ENCODE data around the gene CNPPD1. TPM values are rescaled to one million over a fixed set of nuclear protein-coding genes. Genes with fewer than 3 reads are reported as not detected.

The CNPPD1 gene
- total RNA-seq (2014; rRNA removed) = 21.3 and 22.8 TPM in 2 replicates
- 30.3 TPM for polyA plus RNA-seq (2012)

GRCh38 chr2:219176818-219177551 lies at the start of gene CNPPD1:
Gene CNPPD1, minus strand, starts transcription at chr2:219176925. Its CDS starts 97 bp downstream, at chr2:219176828.
- DNase-seq (ENCODE audit: low read depth) = peak; percentile 73

- no peak for DNase-seq (ENCODE audit: low read depth)
These were observed 48.6 kb upstream of the CNPPD1 start for GRCh38 chr2:219225350-219225749.

- no peak for DNase-seq (ENCODE audit: low read depth)
These were observed 47.3 kb upstream of the CNPPD1 start for GRCh38 chr2:219223831-219224610.

GRCh38 chr2:219221957-219222518 lies 45.3 kb upstream of the CNPPD1 start:
- DNase-seq (ENCODE audit: low read depth) = peak; percentile 5

GRCh38 chr2:219220652-219221402 lies 44.1 kb upstream of the CNPPD1 start:
- no peak for DNase-seq (ENCODE audit: low read depth)

- DNase-seq (ENCODE audit: low read depth) = no peak
These were observed 43.2 kb upstream of the CNPPD1 start for GRCh38 chr2:219219784-219220532.

- peak; percentile 94 for DNase-seq (ENCODE audit: low read depth)
These were observed 42.3 kb upstream of the CNPPD1 start, which contains the start of gene ABCB6 for GRCh38 chr2:219218732-219219701. Gene ABCB6, minus strand, starts transcription at chr2:219218958. Its CDS starts 285 bp downstream, at chr2:219218673.

- DNase-seq (ENCODE audit: low read depth) = peak; percentile 77
These were observed 41.5 kb upstream of the CNPPD1 start for GRCh38 chr2:219218217-219218731.

GRCh38 chr2:219216535-219216915 lies 39.8 kb upstream of the CNPPD1 start:
- DNase-seq (ENCODE audit: low read depth) = no peak

- no peak for DNase-seq (ENCODE audit: low read depth)
These were observed 39.3 kb upstream of the CNPPD1 start for GRCh38 chr2:219215871-219216534.

- DNase-seq (ENCODE audit: low read depth) = no peak
These were observed 38.1 kb upstream of the CNPPD1 start for GRCh38 chr2:219214786-219215185.

- no peak for DNase-seq (ENCODE audit: low read depth)
These were observed 37.4 kb upstream of the CNPPD1 start for GRCh38 chr2:219214141-219214540.

- DNase-seq (ENCODE audit: low read depth) = no peak
These were observed 36.9 kb upstream of the CNPPD1 start for GRCh38 chr2:219213486-219214071.

GRCh38 chr2:219213026-219213415 lies 36.3 kb upstream of the CNPPD1 start:
- DNase-seq (ENCODE audit: low read depth) = no peak

GRCh38 chr2:219210886-219211362 lies 34.2 kb upstream of the CNPPD1 start:
- DNase-seq (ENCODE audit: low read depth) = no peak

- no peak for DNase-seq (ENCODE audit: low read depth)
These were observed 33.6 kb upstream of the CNPPD1 start for GRCh38 chr2:219210196-219210885.

Measured in LHCN-M2 (cell line).